Skeletal muscle tissue (tissue), 4 donors: ENCODE data around the gene AHCYL1. TPM values are rescaled to one million over a fixed set of nuclear protein-coding genes. Genes with fewer than 3 reads are reported as not detected.

Experiments
- H3K27ac ChIP-seq: one replicate; pipeline ENCODE4 v1.7.0; 2013; ENCODE audit warnings: mild to moderate bottlenecking, low read depth, low read length, inconsistent platforms
- H3K27me3 ChIP-seq, 3 donors: one replicate each; pipeline ENCODE4 v1.7.0; 2013; ENCODE audit warnings: low read length in 3 of 3; ENCODE audit not compliant: control insufficient read depth in 3 of 3, insufficient read depth in 3 of 3
- H3K36me3 ChIP-seq, 3 donors: one replicate each; pipeline ENCODE4 v1.7.0; 2013; ENCODE audit warnings: low read length in 3 of 3; ENCODE audit not compliant: control insufficient read depth in 3 of 3, insufficient read depth in 3 of 3
- H3K4me1 ChIP-seq, 3 donors: one replicate each; pipeline ENCODE4 v1.7.0; 2013; ENCODE audit warnings: low read length in 3 of 3, mild to moderate bottlenecking in 3 of 3; ENCODE audit not compliant: control insufficient read depth in 3 of 3, insufficient read depth in 3 of 3
- H3K4me3 ChIP-seq, 3 donors: one replicate each; pipeline ENCODE4 v1.7.0; 2013; ENCODE audit warnings: low read length in 3 of 3
- H3K9ac ChIP-seq, 3 donors: one replicate each; pipeline ENCODE4 v1.7.0; 2013; ENCODE audit warnings: low read length in 3 of 3, mild to moderate bottlenecking in 3 of 3, moderate library complexity in 2 of 3, low read depth in 1 of 3
- H3K9me3 ChIP-seq, 3 donors: one replicate each; pipeline ENCODE4 v1.7.0; 2013; ENCODE audit warnings: low read length in 3 of 3; ENCODE audit not compliant: control insufficient read depth in 3 of 3
- total RNA-seq: library from RNA; depleted of rRNA; stranded (reverse); fragments of >200 nt; gene quantifications from one replicate; pipeline ENCODE4 v1.2.3, GENCODE V29; 2014
- donor health status: Osteomylitis.

AHCYL1 gene
- total RNA-seq, 1 donor from 2014 or later, result 21.9 TPM

DNA sequence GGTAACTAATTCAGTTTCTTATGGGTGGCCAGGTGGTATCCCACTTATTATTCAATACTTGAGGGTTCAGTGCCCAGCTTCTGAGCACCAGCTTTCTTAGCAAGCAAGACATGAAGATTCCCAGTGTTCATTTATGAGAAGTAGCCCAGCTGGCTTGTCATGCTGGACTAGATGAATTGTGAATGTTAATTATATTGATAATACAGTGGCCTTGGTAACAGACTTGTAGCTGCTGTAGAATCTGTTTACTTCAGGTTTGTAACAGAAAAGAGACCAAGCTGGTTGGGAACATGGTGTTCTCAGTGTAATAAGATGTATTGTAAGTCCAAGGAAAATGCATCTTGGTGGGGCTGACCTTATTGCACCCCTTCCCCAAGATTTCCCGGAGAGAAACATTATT, 10.1 kb downstream of the AHCYL1 start:
- H3K4me1 ChIP-seq, result peaks cover 44 to 62% (median 62%) of the 10 kb centered on the region in 3 donors
- H3K27me3 ChIP-seq, result no peaks in the 10 kb centered on the region
- peak overlapping the region in 1 of 3 donors; percentile 38 for H3K9ac ChIP-seq
- H3K36me3 ChIP-seq, result peaks cover 0 to 5% (median 0%) of the 10 kb centered on the region in 3 donors
- no peaks in the 10 kb centered on the region for H3K9me3 ChIP-seq
- no peak overlapping the region for H3K27ac ChIP-seq
- H3K4me3 ChIP-seq, result no peak overlapping the region

DNA sequence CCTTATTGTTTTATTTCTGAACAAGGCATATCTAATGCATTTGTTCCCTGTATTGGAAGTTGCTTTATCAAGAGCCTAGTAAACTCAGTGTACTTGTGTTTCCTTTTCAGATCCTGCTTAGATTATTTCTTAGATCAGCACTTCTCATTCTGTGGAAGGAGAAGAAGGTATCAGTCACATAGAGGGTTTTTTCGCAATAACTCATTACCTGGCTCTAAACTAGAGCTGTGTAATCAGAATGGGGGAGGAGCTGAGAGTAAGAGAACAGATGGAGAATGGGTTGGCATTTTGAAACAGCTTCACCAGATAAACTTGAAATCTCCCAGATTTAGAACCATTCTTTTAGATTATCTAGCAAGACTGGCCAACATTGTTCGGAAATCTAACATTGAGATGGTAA, 11.0 kb downstream of the AHCYL1 start:
- Histone ChIP-seq H3K4me3 (no peak overlapping the region), H3K27ac (no peak overlapping the region), H3K9me3 (no peaks in the 10 kb centered on the region), H3K9ac (no peak overlapping the region), H3K27me3 (no peaks in the 10 kb centered on the region), H3K36me3 (peaks cover 0 to 5% (median 0%) of the 10 kb centered on the region in 3 donors), H3K4me1 (peaks cover 35 to 58% (median 55%) of the 10 kb centered on the region in 3 donors)

DNA sequence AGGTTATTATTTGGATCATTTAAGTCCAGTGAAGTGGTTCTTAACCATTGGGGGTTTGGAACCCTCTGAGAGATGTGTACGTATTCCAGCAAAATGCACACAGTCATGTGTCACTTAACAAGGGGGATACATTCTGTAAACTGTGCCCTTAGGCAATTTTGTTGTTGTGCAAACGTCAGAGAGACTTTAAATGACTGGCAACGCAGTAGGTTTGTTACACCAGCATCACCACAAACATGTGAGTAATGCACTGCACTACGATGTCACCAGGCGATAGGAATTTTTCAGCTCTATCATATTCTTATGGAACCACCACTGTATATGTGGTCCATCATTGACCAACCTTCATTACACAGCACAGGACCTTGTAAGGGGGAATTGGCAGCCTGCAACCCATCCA, 11.9 kb downstream of the AHCYL1 start:
- H3K27me3 ChIP-seq, result no peaks in the 10 kb centered on the region
- H3K4me1 ChIP-seq, result peaks cover 26 to 50% (median 45%) of the 10 kb centered on the region in 3 donors
- H3K9me3 ChIP-seq, result no peaks in the 10 kb centered on the region
- peaks cover 0 to 5% (median 0%) of the 10 kb centered on the region in 3 donors for H3K36me3 ChIP-seq
- H3K4me3 ChIP-seq, result no peak overlapping the region
- no peak overlapping the region for H3K27ac ChIP-seq
- no peak overlapping the region for H3K9ac ChIP-seq

DNA sequence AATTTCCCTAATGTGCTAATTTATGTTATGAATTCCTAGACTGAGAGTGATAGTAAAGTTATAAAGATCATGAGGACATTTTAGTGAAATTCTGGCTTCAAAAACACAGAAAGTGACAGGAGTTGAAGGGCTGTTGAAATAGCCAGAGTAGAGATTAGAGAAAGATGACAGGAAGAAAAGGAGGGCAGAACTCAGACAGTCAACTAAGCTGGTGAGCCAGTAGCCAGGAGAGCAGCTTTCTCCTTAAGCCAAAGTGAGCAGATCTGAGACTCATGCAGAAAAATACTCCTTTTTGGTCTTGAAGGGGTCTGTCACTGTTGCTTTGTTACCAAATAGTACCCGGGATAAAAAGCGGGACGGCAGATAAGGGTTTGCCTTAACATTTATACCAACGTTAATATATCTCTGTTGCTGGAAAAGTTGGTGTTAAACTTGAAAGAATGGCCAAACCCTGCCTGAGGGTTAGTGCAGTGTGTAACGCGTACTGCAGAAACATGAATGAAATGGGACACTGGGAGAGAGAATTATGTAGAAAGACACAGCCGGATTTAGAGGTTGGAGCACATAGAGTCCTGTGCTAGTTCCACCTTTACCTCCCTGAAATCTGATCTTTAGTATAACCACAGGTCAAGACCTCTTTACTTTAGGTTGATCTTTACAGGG, 12.8 kb downstream of the AHCYL1 start:
- Histone ChIP-seq H3K9me3 (no peaks in the 10 kb centered on the region), H3K36me3 (peaks cover 0 to 5% (median 0%) of the 10 kb centered on the region in 3 donors), H3K27ac (no peak overlapping the region), H3K4me1 (peaks cover 25 to 48% (median 41%) of the 10 kb centered on the region in 3 donors), H3K9ac (no peak overlapping the region), H3K4me3 (no peak overlapping the region), H3K27me3 (no peaks in the 10 kb centered on the region)

DNA sequence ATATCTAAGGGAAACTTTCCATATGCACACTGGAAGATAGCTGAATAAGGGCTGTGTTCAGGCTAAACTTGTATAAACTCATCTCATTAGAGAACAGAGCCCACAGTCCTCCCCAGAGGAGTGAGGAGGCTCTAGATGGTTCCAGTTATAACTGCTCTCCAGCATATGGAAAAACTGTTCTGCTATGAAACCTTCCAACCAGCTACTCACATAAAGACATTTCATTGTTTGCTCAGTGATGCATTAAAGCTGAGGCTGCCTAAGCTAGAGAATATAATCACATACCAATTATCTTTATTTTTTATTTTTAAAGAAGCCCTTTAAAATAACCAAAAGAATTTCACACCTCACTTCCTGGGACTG, 13.3 kb downstream of the AHCYL1 start:
- Histone ChIP-seq H3K9me3 (no peaks in the 10 kb centered on the region), H3K27me3 (no peaks in the 10 kb centered on the region), H3K4me3 (no peak overlapping the region), H3K9ac (no peak overlapping the region), H3K36me3 (peaks cover 0 to 5% (median 0%) of the 10 kb centered on the region in 3 donors), H3K4me1 (peaks cover 29 to 48% (median 41%) of the 10 kb centered on the region in 3 donors), H3K27ac (no peak overlapping the region)

DNA sequence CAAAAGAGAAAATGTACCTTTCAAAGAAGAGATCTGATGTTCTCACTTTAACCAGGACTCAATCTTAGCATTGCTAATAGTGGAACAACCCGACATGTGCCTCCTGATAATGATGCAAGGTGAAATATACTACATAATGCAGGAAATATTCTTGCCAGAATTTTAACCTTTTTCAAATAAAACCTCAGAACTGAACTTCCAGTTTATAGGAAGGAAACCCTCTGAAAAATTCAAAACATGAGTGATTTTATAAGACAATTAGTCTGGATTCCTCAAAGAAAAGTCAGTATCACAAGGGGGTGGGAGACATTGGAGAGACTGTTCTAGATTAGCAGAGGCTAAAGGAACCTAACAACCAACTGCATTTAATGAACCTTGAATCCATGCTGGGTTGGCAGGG, 18.1 kb downstream of the AHCYL1 start:
- no peaks in the 10 kb centered on the region for H3K9me3 ChIP-seq
- H3K4me3 ChIP-seq, result no peak overlapping the region
- no peaks in the 10 kb centered on the region for H3K36me3 ChIP-seq
- H3K27me3 ChIP-seq, result no peaks in the 10 kb centered on the region
- no peak overlapping the region for H3K9ac ChIP-seq
- H3K4me1 ChIP-seq, result peaks cover 34 to 48% (median 37%) of the 10 kb centered on the region in 3 donors
- H3K27ac ChIP-seq, result peak overlapping the region; percentile 88

DNA sequence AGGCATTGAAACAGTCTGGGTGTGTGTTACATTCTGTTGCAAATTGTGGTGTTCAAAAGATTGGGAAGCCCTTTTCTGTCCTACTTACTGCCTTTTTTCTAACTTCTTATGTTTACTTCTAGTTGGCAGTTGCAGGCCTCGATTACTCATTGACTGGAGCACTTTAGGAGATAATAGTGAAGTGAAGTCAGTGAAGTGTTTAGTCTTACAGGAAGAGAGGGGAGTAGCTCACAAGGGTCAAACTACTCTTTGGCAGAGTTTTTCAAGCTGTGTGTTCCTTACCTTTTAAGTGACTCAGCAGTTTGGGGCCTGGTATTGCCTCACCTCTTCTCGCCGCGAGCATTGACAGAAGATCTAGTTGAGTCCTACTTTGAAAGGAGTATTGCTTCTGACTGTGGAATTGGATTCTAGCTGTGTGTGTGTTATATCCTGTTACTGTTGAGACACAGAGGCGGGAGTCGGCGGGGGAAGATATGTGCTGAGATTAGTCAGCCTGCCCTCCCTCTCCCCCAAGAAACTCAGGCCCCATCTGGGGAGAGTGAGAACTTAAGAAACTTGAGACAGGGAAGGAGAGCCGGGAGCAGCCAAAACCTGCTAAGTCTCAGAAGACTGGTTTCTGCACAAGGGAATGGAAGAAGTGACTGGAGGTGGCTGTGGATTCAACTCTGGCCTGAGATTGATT, 19.3 kb downstream of the AHCYL1 start:
- Histone ChIP-seq H3K27me3 (no peaks in the 10 kb centered on the region), H3K9me3 (no peaks in the 10 kb centered on the region), H3K36me3 (peaks cover 0 to 3% (median 0%) of the 10 kb centered on the region in 3 donors), H3K4me1 (peaks cover 32 to 47% (median 36%) of the 10 kb centered on the region in 3 donors), H3K4me3 (peak overlapping the region; percentile 49 to 76 (median 65)), H3K27ac (peak overlapping the region; percentile 88), H3K9ac (peak overlapping the region; percentile 47 to 71 (median 71))

DNA sequence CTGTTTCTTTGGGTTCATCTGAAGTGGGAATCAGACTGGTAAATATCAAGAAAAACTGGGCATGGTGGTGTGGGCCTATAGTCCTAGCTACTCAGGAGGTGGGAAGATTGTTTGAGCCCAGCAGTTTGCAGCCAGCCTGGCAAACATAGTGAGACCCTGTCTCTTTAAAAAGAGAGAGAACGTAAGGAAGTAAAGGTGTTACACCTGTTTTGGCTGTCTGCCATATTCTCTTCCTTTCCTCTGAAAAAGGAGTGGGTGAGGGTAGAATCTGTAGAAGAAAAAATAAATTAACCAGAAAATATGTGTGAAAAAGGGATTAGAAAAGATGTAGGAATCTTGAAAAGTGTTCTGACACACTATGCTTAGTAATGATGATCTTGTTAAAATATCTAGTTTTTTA, 20.0 kb downstream of the AHCYL1 start:
- peak overlapping the region; percentile 88 for H3K27ac ChIP-seq
- peak overlapping the region; percentile 49 to 76 (median 65) for H3K4me3 ChIP-seq
- H3K9me3 ChIP-seq, result no peaks in the 10 kb centered on the region
- H3K4me1 ChIP-seq, result peaks cover 36 to 47% (median 36%) of the 10 kb centered on the region in 3 donors
- no peaks in the 10 kb centered on the region for H3K27me3 ChIP-seq
- H3K9ac ChIP-seq, result peak overlapping the region; percentile 47 to 71 (median 71)
- peaks cover 3 to 10% (median 5%) of the 10 kb centered on the region in 3 donors for H3K36me3 ChIP-seq

DNA sequence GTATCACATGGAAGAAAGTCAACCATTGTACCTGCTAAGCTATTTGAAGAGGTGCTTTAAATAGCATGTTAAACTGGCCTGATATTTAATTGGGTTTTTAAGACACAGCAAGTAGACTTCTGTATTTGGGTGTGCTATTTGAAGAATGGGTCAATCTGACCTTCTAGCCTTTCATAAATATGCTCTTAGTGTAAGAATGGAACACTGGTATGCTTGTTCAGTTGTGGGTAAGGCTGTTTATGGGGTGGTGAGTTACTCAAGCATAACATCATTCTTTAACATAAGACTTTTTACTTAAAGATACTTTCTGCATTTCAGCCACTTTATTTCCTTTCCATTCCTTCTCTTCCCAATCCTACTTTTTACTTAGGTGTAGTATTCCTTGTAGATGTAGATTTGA, 21.4 kb downstream of the AHCYL1 start:
- H3K27me3 ChIP-seq, result no peaks in the 10 kb centered on the region
- peak overlapping the region in 1 of 3 donors; percentile 1 for H3K9ac ChIP-seq
- peaks cover 12 to 24% (median 17%) of the 10 kb centered on the region in 3 donors for H3K36me3 ChIP-seq
- H3K27ac ChIP-seq, result peak overlapping the region; percentile 88
- H3K4me1 ChIP-seq, result peaks cover 31 to 47% (median 36%) of the 10 kb centered on the region in 3 donors
- no peaks in the 10 kb centered on the region for H3K9me3 ChIP-seq
- H3K4me3 ChIP-seq, result peak overlapping the region; percentile 2 to 76 (median 65)

DNA sequence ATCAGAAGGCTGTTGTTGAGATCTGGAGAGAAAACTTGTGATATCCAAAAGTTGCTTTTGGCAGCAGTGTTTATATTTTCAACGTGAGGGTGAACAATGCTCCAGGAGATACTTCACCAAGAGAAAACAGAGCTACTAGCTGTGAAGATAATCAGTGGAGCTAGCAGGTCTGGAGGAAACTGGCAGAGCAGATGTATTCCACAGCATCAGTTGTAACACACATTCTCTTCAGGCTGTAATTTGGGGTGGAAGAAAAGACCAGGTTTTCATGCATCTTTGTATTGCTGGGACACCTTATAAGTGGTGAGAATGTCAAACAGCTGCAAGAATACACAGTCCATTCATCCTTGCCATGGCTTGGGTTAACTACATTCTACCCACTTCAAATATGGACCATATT, 22.0 kb downstream of the AHCYL1 start:
- peak overlapping the region in 2 of 3 donors; percentile 9 to 33 for H3K9ac ChIP-seq
- H3K27ac ChIP-seq, result no peak overlapping the region
- H3K36me3 ChIP-seq, result peaks cover 16 to 29% (median 23%) of the 10 kb centered on the region in 3 donors
- no peaks in the 10 kb centered on the region for H3K27me3 ChIP-seq
- peak overlapping the region in 2 of 3 donors; percentile 8 to 76 for H3K4me3 ChIP-seq
- peaks cover 31 to 47% (median 36%) of the 10 kb centered on the region in 3 donors for H3K4me1 ChIP-seq
- no peaks in the 10 kb centered on the region for H3K9me3 ChIP-seq
